Epithelial cell of proximal tubule (primary cell): ENCODE measurements around the gene KPNA2. TPM values are rescaled to one million over a fixed set of nuclear protein-coding genes. Genes with fewer than 3 reads are reported as not detected.
"Not testable (repeated sequence)": the region's sequence is repeated elsewhere in the genome, so short reads cannot be mapped to it uniquely, and the experiment has no call there.

Experiments
- DNase-seq: peaks from one replicate; pipeline ENCODE4 v3.0.0-alpha.2; 2011; ENCODE audit warnings: low read depth
- H3K4me3 ChIP-seq: 2 replicates; pipeline ENCODE4 v1.5.1; 2011; ENCODE audit warnings: low read depth, mild to moderate bottlenecking, low read length
- total RNA-seq: library from RNA; depleted of rRNA; stranded (reverse); fragments of >200 nt; gene quantifications from 2 replicates; pipeline ENCODE4 v1.2.3, GENCODE V29; 2015
- TF ChIP-seq, protein P1 (sequence below): conservative IDR thresholded peaks from 2 replicates; pipeline ENCODE4 v1.5.1; 2012; ENCODE audit warnings: low read depth, mild to moderate bottlenecking, low read length

Gene KPNA2
- total RNA-seq, 1 donor from 2014 or later, result 369 TPM

DNA sequence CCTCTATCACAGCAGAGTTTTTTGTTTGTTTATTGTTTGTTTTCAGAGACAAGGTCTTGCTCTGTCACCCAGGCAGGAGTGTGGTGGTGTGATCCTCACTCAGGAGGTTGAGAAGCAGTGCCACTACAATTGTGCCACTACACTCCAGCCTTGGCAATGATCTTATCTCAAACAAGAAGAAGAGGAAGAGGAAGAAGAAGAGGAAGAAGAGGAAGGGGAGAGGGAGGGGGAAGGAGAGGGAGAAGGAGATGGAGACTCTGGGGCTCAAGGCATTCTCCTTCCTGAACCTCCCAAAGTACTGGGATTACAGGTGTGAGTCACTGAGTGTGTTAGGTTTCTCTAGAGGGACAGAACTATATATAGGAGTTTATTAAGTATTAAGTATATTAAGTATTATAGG lies 22.1 kb upstream of the KPNA2 start:
- no peak overlapping the region for H3K4me3 ChIP-seq
- TF ChIP-seq, protein P1, sequence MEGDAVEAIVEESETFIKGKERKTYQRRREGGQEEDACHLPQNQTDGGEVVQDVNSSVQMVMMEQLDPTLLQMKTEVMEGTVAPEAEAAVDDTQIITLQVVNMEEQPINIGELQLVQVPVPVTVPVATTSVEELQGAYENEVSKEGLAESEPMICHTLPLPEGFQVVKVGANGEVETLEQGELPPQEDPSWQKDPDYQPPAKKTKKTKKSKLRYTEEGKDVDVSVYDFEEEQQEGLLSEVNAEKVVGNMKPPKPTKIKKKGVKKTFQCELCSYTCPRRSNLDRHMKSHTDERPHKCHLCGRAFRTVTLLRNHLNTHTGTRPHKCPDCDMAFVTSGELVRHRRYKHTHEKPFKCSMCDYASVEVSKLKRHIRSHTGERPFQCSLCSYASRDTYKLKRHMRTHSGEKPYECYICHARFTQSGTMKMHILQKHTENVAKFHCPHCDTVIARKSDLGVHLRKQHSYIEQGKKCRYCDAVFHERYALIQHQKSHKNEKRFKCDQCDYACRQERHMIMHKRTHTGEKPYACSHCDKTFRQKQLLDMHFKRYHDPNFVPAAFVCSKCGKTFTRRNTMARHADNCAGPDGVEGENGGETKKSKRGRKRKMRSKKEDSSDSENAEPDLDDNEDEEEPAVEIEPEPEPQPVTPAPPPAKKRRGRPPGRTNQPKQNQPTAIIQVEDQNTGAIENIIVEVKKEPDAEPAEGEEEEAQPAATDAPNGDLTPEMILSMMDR, result no peak
- DNase-seq, result no peak

DNA sequence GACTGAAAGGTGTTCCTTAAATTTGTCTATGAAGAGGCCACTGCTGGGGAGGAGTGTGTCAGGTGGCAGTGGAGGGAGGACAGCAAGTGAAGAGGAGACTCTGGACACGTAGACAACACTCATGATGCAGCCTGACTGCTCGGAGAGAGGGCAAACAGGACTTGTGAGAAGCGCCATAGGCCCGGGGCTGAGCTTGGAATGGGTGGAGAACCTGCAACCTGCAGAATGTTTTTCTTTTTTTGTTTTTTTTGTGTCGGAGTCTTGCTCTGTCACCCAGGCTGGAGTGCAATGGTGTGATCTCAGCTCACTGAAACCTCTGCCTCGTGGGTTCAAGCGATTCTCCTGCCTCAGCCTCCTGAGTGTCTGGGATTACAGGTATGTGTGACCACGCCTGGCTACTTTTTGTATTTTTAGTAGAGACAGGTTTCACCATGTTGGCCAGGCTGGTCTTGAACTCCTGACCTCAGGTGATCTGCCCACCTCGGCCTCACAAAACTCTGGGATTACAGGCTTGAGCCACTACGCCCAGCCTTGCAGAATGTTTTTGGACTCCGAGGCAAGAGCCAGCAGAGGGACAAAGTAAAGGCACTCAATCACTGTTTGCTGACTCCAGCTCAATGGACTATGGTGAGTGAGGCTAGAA lies 20.3 kb upstream of the KPNA2 start:
- TF ChIP-seq, protein P1, result no peak
- DNase-seq, result no peak
- no peak overlapping the region for H3K4me3 ChIP-seq

DNA sequence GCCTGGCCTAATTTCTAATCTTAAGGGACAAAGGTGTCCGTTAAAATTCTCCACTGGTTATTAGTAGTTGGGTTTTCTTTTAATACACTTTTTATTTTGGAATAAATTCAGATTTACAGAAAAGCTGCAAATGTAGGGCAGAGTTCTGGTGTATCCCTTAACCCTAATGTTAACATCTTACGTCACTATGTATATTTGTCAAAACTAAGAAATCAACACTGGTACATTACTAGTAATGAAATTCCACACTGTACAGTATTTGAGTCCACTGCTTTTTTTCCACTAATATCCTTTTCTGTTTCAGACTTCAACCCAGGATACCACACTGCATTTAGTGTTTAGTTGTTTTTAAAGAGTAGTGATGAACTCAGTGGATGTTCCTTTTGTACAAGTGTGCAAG lies 18.7 kb upstream of the KPNA2 start:
- H3K4me3 ChIP-seq, result no peak overlapping the region
- TF ChIP-seq, protein P1, result no peak
- DNase-seq, result no peak

DNA sequence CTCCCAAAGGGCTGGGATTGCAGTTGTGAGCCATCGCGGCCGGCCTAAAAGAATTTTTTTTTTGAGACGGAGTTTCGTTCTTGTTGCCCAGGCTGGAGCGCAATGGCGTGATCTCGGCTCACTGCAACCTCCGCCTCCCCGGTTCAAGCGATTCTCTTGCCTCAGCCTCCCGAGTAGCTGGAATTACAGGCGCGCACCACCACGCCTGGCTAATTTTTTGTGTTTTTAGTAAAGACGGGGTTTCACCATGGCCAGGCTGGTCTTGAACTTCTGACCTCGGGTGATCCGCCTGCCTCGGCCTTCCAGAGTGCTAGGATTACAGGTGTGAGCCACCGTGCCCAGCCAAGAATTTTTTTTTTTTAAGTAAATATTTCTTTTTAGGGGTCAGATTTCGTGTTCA lies 17.0 kb upstream of the KPNA2 start:
- not testable (repeated sequence) for H3K4me3 ChIP-seq, DNase-seq

DNA sequence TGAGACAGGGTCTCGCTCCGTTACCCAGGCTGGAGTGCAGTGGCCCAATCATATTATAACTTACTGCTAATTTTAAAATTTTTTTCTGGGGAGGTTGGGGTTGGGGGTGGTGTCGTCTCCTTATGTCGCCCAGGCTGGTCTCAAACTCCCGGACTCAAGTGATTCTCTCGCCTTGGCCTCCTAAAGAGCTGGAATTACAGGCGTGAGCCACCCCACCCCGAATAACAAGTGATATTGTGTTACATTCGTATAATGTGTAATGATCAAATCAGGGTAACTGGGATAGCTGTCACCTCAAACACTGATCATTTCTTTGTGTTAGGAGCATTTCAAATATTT lies 16.2 kb upstream of the KPNA2 start:
- TF ChIP-seq, protein P1, result no peak
- no peak overlapping the region for H3K4me3 ChIP-seq
- no peak for DNase-seq

DNA sequence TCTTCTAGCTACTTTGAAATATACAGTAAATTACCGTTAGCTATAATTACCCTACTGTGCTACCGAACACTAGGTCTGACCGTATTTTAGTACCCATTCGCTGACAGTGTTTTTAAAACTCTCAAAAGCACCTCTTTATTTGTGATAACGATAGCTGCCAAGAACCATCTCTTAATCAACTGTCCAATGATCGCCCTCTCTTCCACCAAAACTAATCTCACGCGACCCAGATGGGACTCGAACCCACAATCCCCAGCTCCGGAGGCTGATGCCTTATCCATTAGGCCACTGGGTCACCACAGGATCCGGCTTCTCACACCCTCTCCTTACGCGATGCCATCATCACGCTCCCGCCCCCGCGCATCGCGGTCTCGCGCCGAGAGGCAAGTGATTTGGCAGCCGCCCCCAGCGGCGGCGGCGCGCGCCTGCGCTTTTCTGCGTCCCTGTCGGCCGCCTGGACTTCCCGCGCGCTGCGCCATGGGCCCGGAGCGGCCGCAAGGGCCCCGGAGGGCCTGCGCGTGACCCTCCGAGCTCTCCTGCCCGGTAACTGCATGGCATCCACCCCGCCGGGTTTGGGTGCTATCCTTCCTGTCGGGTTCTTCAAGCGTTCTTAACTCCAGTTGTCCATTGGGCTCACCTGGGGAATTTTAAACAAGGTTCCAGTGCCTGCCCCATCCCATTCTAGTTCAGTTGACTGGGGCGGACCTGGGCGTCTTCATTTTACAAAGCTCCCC lies 15.7 kb upstream of the KPNA2 start:
- TF ChIP-seq, protein P1, result peak; percentile 38
- H3K4me3 ChIP-seq, result peak overlapping the region; percentile 66
- peak; percentile 61 for DNase-seq

DNA sequence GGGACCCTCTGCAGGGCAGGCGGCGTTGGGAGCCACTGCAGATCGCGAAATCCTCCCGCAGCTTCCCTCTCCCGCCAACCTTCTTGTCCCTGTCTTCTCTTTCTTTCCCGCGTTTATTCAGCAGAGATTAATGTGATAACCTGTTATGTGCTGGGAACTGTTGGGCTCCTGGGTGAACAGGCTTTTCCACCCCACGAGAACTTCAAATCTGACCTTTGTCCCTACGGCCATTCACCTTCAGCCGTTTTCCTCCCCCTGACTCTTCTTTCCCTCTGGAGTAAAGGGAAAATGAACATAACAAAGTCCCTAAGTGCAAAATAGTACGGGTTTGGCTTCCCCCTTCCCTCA lies 15.2 kb upstream of the KPNA2 start:
- peak overlapping the region; percentile 66 for H3K4me3 ChIP-seq
- no peak for DNase-seq
- TF ChIP-seq, protein P1, result no peak

DNA sequence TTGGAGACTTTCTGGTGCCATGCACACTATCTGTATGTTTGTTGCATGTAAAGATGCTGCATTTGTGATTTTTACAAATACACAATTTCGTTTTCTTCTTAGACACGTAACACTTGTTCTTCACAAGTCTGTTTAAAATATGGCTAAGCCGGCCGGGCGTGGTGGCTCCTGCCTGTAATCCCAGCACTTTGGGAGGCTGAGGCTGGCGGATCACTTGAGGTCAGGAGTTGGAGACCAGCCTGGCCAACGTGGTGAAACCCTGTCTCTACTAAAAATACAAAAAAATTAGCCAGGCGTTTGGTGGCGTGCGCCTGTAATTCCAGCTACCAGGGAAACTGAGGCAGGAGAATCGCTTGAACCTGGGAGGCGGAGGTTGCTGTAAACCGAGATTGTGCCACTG lies 14.7 kb upstream of the KPNA2 start:
- H3K4me3 ChIP-seq, result peak overlapping the region; percentile 66
- not testable (repeated sequence) for DNase-seq
